A549 (cell line): Measurements from ENCODE around the gene IL22RA2. TPM values are rescaled to one million over a fixed set of nuclear protein-coding genes. Genes with fewer than 3 reads are reported as not detected.

ENCODE experiments used
- ATAC-seq, 2 experiments: fragments of 200-7000 bp in 1 of 2; fragments of >200 bp in 1 of 2; cut with Nextera tagmentation in 1 of 2; cut with Tn5 transposase in 1 of 2; 3 replicates each; pipeline versions ENCODE4 v1.8.0 to v1.9.1; 2018 to 2020; ENCODE audit warnings: mild to moderate bottlenecking in 1 of 2, moderate library complexity in 1 of 2
- CTCF ChIA-PET: fragments of 300-600 bp; sonication (Branson Sonifier 250); formaldehyde crosslinking; extraction: SDS; loops from one replicate; lab custom pipeline; 2021; ENCODE audit warnings: antibody characterized with exemption, inconsistent platforms; lab: Yijun Ruan, JAX
- POLR2A ChIA-PET: fragments of 350-600 bp; formaldehyde crosslinking; extraction: SDS; loops from one replicate; lab custom pipeline; 2021; ENCODE audit warnings: antibody characterized with exemption, inconsistent platforms; lab: Yijun Ruan, JAX
- DNase-seq, 2 experiments: peaks; one replicate each; pipeline versions ENCODE4 v3.0.0 to v3.0.0-alpha.2; 2011 to 2016; ENCODE audit warnings: low read depth in 1 of 2, low spot score in 1 of 2
- FAIRE-seq: peaks from 2 replicates; lab custom pipeline; 2011; peaks lifted over from hg19 to GRCh38; lab: Jason Lieb, UNC
- H3K27ac ChIP-seq, 2 experiments: fragments of >200 bp; sonication (Bioruptor Twin); formaldehyde crosslinking; 3 replicates each; pipeline ENCODE4 v1.5.1; 2016 to 2017
- H3K4me1 ChIP-seq: fragments of >200 bp; sonication (Bioruptor Twin); formaldehyde crosslinking; 3 replicates; pipeline ENCODE4 v1.6.1; 2016
- H3K4me2 ChIP-seq: fragments of >200 bp; sonication (Bioruptor Twin); formaldehyde crosslinking; 3 replicates; pipeline ENCODE4 v1.6.1; 2016
- H3K4me3 ChIP-seq: fragments of >200 bp; sonication (Bioruptor Twin); formaldehyde crosslinking; 3 replicates; pipeline ENCODE4 v1.5.1; 2016
- H3K9me3 ChIP-seq: fragments of >200 bp; sonication (Bioruptor Twin); formaldehyde crosslinking; 3 replicates; pipeline ENCODE4 v1.6.1; 2016
- BCL3 ChIP-seq: fragments of >200 bp; sonication (Bioruptor Twin); formaldehyde crosslinking; IDR thresholded peaks from 3 replicates; pipeline ENCODE4 v1.6.1; 2016
- BHLHE40 ChIP-seq: IDR thresholded peaks from 2 replicates; pipeline ENCODE4 v1.6.1; 2012; ENCODE audit warnings: low read depth, low read length, inconsistent platforms
- CTCF ChIP-seq: fragments of >200 bp; sonication (Bioruptor Twin); formaldehyde crosslinking; IDR thresholded peaks from 3 replicates; pipeline ENCODE4 v1.5.1; 2016
- EHMT2 ChIP-seq: fragments of 200-600 bp; sonication (generic); IDR thresholded peaks from 2 replicates; pipeline ENCODE4 v1.6.1; 2016; ENCODE audit warnings: antibody characterized with exemption, low read depth, mild to moderate bottlenecking, moderate library complexity
- ELK1 ChIP-seq: fragments of 150-350 bp; IDR thresholded peaks from 2 replicates; pipeline ENCODE4 v1.6.1; 2014; ENCODE audit warnings: low read depth, mild to moderate bottlenecking, low read length
- EP300 ChIP-seq, 2 experiments: fragments of >200 bp; sonication (Bioruptor Twin); formaldehyde crosslinking; IDR thresholded peaks; 2 replicates in 1 of 2; 3 replicates in 1 of 2; pipeline ENCODE4 v1.6.1; 2016 to 2017
- FOSL2 ChIP-seq, 2 experiments: fragments of 450-650 bp in 1 of 2; fragments of >200 bp in 1 of 2; sonication (Bioruptor Twin) in 1 of 2; formaldehyde crosslinking; IDR thresholded peaks; 2 replicates each; pipeline versions ENCODE4 v1.5.0 to v1.6.1; 2016 to 2020; ENCODE audit warnings: mild to moderate bottlenecking in 1 of 2, moderate library complexity in 1 of 2
- HDAC2 ChIP-seq: fragments of 200-600 bp; sonication (generic); IDR thresholded peaks from 2 replicates; pipeline ENCODE4 v1.6.1; 2016
- HES2 ChIP-seq: fragments of >200 bp; sonication (Bioruptor Twin); formaldehyde crosslinking; IDR thresholded peaks from 2 replicates; pipeline ENCODE4 v1.6.1; 2016
- HMGXB4 ChIP-seq: fragments of 250-450 bp; sonication (Bioruptor Pico); IDR thresholded peaks from 2 replicates; pipeline ENCODE4 v1.5.0; 2021; ENCODE audit warnings: mild to moderate bottlenecking, moderate library complexity, borderline replicate concordance
- HOXB13 ChIP-seq: fragments of 250-450 bp; sonication (Bioruptor Pico); IDR thresholded peaks from 2 replicates; pipeline ENCODE4 v1.5.0; 2020; ENCODE audit warnings: low read depth, mild to moderate bottlenecking, moderate library complexity
- KDM5A ChIP-seq: fragments of 200-600 bp; sonication (generic); IDR thresholded peaks from 2 replicates; pipeline ENCODE4 v1.6.1; 2016; ENCODE audit warnings: antibody characterized with exemption, mild to moderate bottlenecking
- MAFK ChIP-seq: fragments of 450-650 bp; IDR thresholded peaks from 2 replicates; pipeline ENCODE4 v1.6.1; 2014; ENCODE audit not compliant: partially characterized antibody
- MAX ChIP-seq: IDR thresholded peaks from 2 replicates; pipeline ENCODE4 v1.6.1; 2012
- NFE2L2 ChIP-seq: fragments of 150-350 bp; conservative IDR thresholded peaks from 2 replicates; pipeline ENCODE4 v1.6.1; 2014; ENCODE audit warnings: low read length
- NR3C1 ChIP-seq: fragments of >200 bp; sonication (Bioruptor Twin); formaldehyde crosslinking; IDR thresholded peaks from 3 replicates; pipeline ENCODE4 v1.6.1; 2017
- PHF8 ChIP-seq: fragments of 200-600 bp; sonication (generic); IDR thresholded peaks from 2 replicates; pipeline ENCODE4 v1.6.1; 2016; ENCODE audit warnings: low read depth, mild to moderate bottlenecking, antibody characterized with exemption, moderate library complexity, borderline replicate concordance
- RAD21 ChIP-seq, 2 experiments: fragments of >200 bp in 1 of 2; sonication (Bioruptor Twin) in 1 of 2; formaldehyde crosslinking in 1 of 2; IDR thresholded peaks in 1 of 2; conservative IDR thresholded peaks in 1 of 2; 2 replicates in 1 of 2; 3 replicates in 1 of 2; pipeline ENCODE4 v1.6.1; 2012 to 2018; ENCODE audit warnings: inconsistent platforms in 1 of 2
- RARB ChIP-seq: fragments of 250-450 bp; sonication (Bioruptor Pico); IDR thresholded peaks from 2 replicates; pipeline ENCODE4 v1.8.0; 2021; ENCODE audit warnings: mild to moderate bottlenecking, moderate library complexity
- RCOR1 ChIP-seq: fragments of 150-350 bp; IDR thresholded peaks from 2 replicates; pipeline ENCODE4 v1.6.1; 2014; ENCODE audit warnings: antibody characterized with exemption, low read length, low read depth
- RNF2 ChIP-seq: fragments of 200-600 bp; sonication (generic); IDR thresholded peaks from 2 replicates; pipeline ENCODE4 v1.6.1; 2016; ENCODE audit warnings: low read depth, mild to moderate bottlenecking, antibody characterized with exemption, moderate library complexity, borderline replicate concordance
- TP53 ChIP-seq: fragments of 250-450 bp; sonication (Bioruptor Pico); IDR thresholded peaks from 2 replicates; pipeline ENCODE4 v1.5.0; 2021; ENCODE audit warnings: mild to moderate bottlenecking, moderate library complexity
- ZFP36 ChIP-seq: fragments of 450-650 bp; IDR thresholded peaks from 2 replicates; pipeline ENCODE4 v1.6.1; 2014; ENCODE audit warnings: borderline replicate concordance; ENCODE audit not compliant: partially characterized antibody
- ZSCAN20 ChIP-seq: fragments of 250-450 bp; sonication (Bioruptor Pico); IDR thresholded peaks from 2 replicates; pipeline ENCODE4 v1.8.0; 2022; ENCODE audit warnings: mild to moderate bottlenecking, moderate library complexity
- WGBS: methylation state at CpG from one replicate; pipeline ENCODE4 v1.1.6; 2017; ENCODE audit errors: missing lambda C conversion rate; 5-methylcytosine and 5-hydroxymethylcytosine counted together
- polyA plus RNA-seq, 4 experiments: library from polyadenylated mRNA; depleted of rRNA in 3 of 4; stranded (reverse); fragments of >200 nt; fragmentation: RNase III in 1 of 4; extraction: RNeasy Plus Mini Kit Qiagen cat#74134 plus additional on column Dnase treatment in 1 of 4; gene quantifications; 2 replicates in 3 of 4; 3 replicates in 1 of 4; pipeline ENCODE4 v1.2.3, GENCODE V29; 2011 to 2017

IL22RA2 gene
- polyA plus RNA-seq, 2 of the 4 experiments (the other 2 are of a cell fraction), result not detected

- DNase-seq, result no peak
- H3K4me2 ChIP-seq, result no peak overlapping the region
- H3K4me3 ChIP-seq, result no peak overlapping the region
- H3K4me1 ChIP-seq, result no peaks in the 10 kb centered on the region
- FAIRE-seq, result no peak
- WGBS, result 92% methylated on average over 11 of the region's 11 CpGs
- ATAC-seq, result no peak
- no peaks in the 10 kb centered on the region for H3K9me3 ChIP-seq
- ChIA-PET CTCF (no interaction called here), POLR2A (no interaction called here)
- no peak overlapping the region for H3K27ac ChIP-seq
- no peak for TF ChIP-seq HMGXB4 (CRISPR knock-in tag)
- no peak for TF ChIP-seq CTCF
- no peak for TF ChIP-seq HES2
- no peak for TF ChIP-seq FOSL2 (IDR thresholded peaks at IDR 0.05)
- TF ChIP-seq FOSL2 (CRISPR knock-in tag; IDR thresholded peaks at IDR 0.05), result no peak
- TF ChIP-seq EHMT2, result no peak
- no peak for TF ChIP-seq RCOR1
- TF ChIP-seq MAFK, result no peak
- TF ChIP-seq NFE2L2, result no peak
- no peak for TF ChIP-seq NR3C1
- TF ChIP-seq BHLHE40, result no peak
- no peak for TF ChIP-seq PHF8
- no peak for TF ChIP-seq TP53 (CRISPR knock-in tag)
These were observed 24.5 kb upstream of the IL22RA2 start for GRCh38 chr6:137197684-137198645.

GRCh38 chr6:137193256-137194070, 20.0 kb upstream of the IL22RA2 start:
- Histone ChIP-seq H3K4me1 (no peaks in the 10 kb centered on the region), H3K9me3 (peaks cover 10% of the 10 kb centered on the region), H3K4me3 (no peak overlapping the region), H3K27ac (no peak overlapping the region), H3K4me2 (no peak overlapping the region)
- DNase-seq (no peak), FAIRE-seq (no peak), ATAC-seq (no peak)
- ChIA-PET POLR2A (no interaction called here), CTCF (interaction anchor here (0.7 to 1.0 kb wide), 3 partner anchors 10 to 99 kb away, joined by 3 read pairs; no protein-coding TSS in a partner anchor)
- WGBS, result 37% methylated on average over 5 of the region's 5 CpGs
- TF ChIP-seq RAD21 (conservative IDR thresholded peaks at IDR 0.05 in 1 of 2, IDR thresholded peaks at IDR 0.05 in 1 of 2) (no peak), ZFP36 (no peak), FOSL2 (IDR thresholded peaks at IDR 0.05) (no peak), FOSL2 (CRISPR knock-in tag; IDR thresholded peaks at IDR 0.05) (no peak), EP300 (IDR thresholded peaks at IDR 0.05) (no peak), HDAC2 (no peak), BHLHE40 (no peak), RARB (CRISPR knock-in tag) (no peak), KDM5A (no peak), CTCF (no peak), HOXB13 (CRISPR knock-in tag) (no peak), MAX (no peak), BCL3 (no peak), ZSCAN20 (CRISPR knock-in tag) (no peak), RNF2 (no peak), NFE2L2 (no peak), ELK1 (no peak)
